Left ventricle myocardium inferior (tissue), 1 donor: ENCODE results near the gene COPS2. TPM values are rescaled to one million over a fixed set of nuclear protein-coding genes. Genes with fewer than 3 reads are reported as not detected.
"Not testable (repeated sequence)": the region's sequence is repeated elsewhere in the genome, so short reads cannot be mapped to it uniquely, and the experiment has no call there.

ENCODE experiments used
- DNase-seq: peaks from one replicate; pipeline ENCODE4 v3.0.0-alpha.2; 2020
- H3K27ac ChIP-seq: fragments of 200-600 bp; replicated peaks from 2 replicates; pipeline ENCODE4 v1.8.0; 2021
- H3K27me3 ChIP-seq: fragments of 200-600 bp; 2 replicates; pipeline ENCODE4 v1.8.0; 2021; ENCODE audit warnings: low read depth
- H3K36me3 ChIP-seq: fragments of 200-600 bp; 2 replicates; pipeline ENCODE4 v1.8.0; 2021
- H3K4me1 ChIP-seq: fragments of 200-600 bp; 2 replicates; pipeline ENCODE4 v1.8.0; 2021
- H3K4me3 ChIP-seq: fragments of 200-600 bp; 2 replicates; pipeline ENCODE4 v1.8.0; 2021; ENCODE audit warnings: mild to moderate bottlenecking, moderate library complexity
- H3K9me3 ChIP-seq: fragments of 200-600 bp; replicated peaks from 2 replicates; pipeline ENCODE4 v1.8.0; 2021
- CTCF ChIP-seq: fragments of 200-600 bp; IDR thresholded peaks from 2 replicates; pipeline ENCODE4 v1.8.0; 2021; ENCODE audit warnings: antibody characterized with exemption, mild to moderate bottlenecking, borderline replicate concordance
- intact Hi-C: fragments of 100-400 bp; cut with micrococcal nuclease; formaldehyde crosslinking; loops from one replicate; pipeline ENCODE4 v1.11.0; 2022
- total RNA-seq: library from RNA; stranded (reverse); fragmentation: NEBNext Ultra II Directional; extraction: Animal tissue kit (Norgen Biotek cat#: 25700); gene quantifications from one replicate; pipeline ENCODE4 v1.2.1, GENCODE V29; 2021
- donor health status: DM: no; HTN: yes; CAD: no; lungs with severe emphysema.

Gene COPS2
- total RNA-seq, 1 donor from 2014 or later: 79.5 TPM

- Histone ChIP-seq H3K27me3 (no peaks in the 10 kb centered on the region), H3K4me1 (peaks cover 6% of the 10 kb centered on the region), H3K4me3 (no peak overlapping the region), H3K27ac (no peak overlapping the region), H3K36me3 (no peaks in the 10 kb centered on the region), H3K9me3 (no peaks in the 10 kb centered on the region)
- TF ChIP-seq CTCF: no peak
- DNase-seq: no peak
- intact Hi-C loops: no loop called here
Observed at GRCh38 chr15:49190586-49190985, 35.2 kb upstream of the COPS2 start.

GRCh38 chr15:49189631-49190030, 34.2 kb upstream of the COPS2 start:
- Histone ChIP-seq H3K36me3 (no peaks in the 10 kb centered on the region), H3K4me3 (no peak overlapping the region), H3K4me1 (peaks cover 6% of the 10 kb centered on the region), H3K9me3 (no peaks in the 10 kb centered on the region), H3K27me3 (no peaks in the 10 kb centered on the region), H3K27ac (no peak overlapping the region)
- intact Hi-C loops: no loop called here
- no peak for TF ChIP-seq CTCF
- no peak for DNase-seq

- no peak for TF ChIP-seq CTCF
- intact Hi-C loops: no loop called here
- Histone ChIP-seq H3K4me1 (peaks cover 6% of the 10 kb centered on the region), H3K27ac (no peak overlapping the region), H3K36me3 (no peaks in the 10 kb centered on the region), H3K4me3 (no peak overlapping the region), H3K27me3 (no peaks in the 10 kb centered on the region), H3K9me3 (no peaks in the 10 kb centered on the region)
- DNase-seq: no peak
Observed at GRCh38 chr15:49188933-49189332, 33.5 kb upstream of the COPS2 start.

- no peaks in the 10 kb centered on the region for H3K36me3 ChIP-seq
- H3K27me3 ChIP-seq: no peaks in the 10 kb centered on the region
- DNase-seq: no peak
- H3K4me3 ChIP-seq: no peak overlapping the region
- peaks cover 6% of the 10 kb centered on the region for H3K4me1 ChIP-seq
- TF ChIP-seq CTCF: no peak
- H3K27ac ChIP-seq: no peak overlapping the region
- intact Hi-C loops: no loop called here
- H3K9me3 ChIP-seq: no peaks in the 10 kb centered on the region
Observed at GRCh38 chr15:49187549-49188245, 32.3 kb upstream of the COPS2 start.

GRCh38 chr15:49185473-49185872, 30.1 kb upstream of the COPS2 start:
- TF ChIP-seq CTCF: no peak
- H3K27me3 ChIP-seq: no peaks in the 10 kb centered on the region
- no peaks in the 10 kb centered on the region for H3K9me3 ChIP-seq
- intact Hi-C loops: no loop called here
- H3K4me3 ChIP-seq: no peak overlapping the region
- DNase-seq: no peak
- peaks cover 7% of the 10 kb centered on the region for H3K4me1 ChIP-seq
- no peak overlapping the region for H3K27ac ChIP-seq
- no peaks in the 10 kb centered on the region for H3K36me3 ChIP-seq

GRCh38 chr15:49183741-49184140, 28.3 kb upstream of the COPS2 start:
- intact Hi-C loops, H3K27me3 ChIP-seq, H3K36me3 ChIP-seq, H3K4me1 ChIP-seq, H3K4me3 ChIP-seq, H3K27ac ChIP-seq, H3K9me3 ChIP-seq, DNase-seq: not testable (repeated sequence)
